ENCODE data around the gene ZMYND12.
A peak's percentile ranks its signal among the peaks of the same experiment; 100 is the strongest.
"Not testable (repeated sequence)": the region's sequence is repeated elsewhere in the genome, so short reads cannot be mapped to it uniquely, and the experiment has no call there.

ZMYND12 gene

GRCh38 chr1:42456010-42456753 is at the start of gene ZMYND12, which contains the start of gene PPCS:
Gene ZMYND12, minus strand, starts transcription at chr1:42456022. Its CDS starts 25 bp downstream, at chr1:42455997.
Gene PPCS, plus strand, starts transcription at chr1:42456543. Its CDS starts 23 bp downstream, at chr1:42456566.
- peak; percentile 84 to 89 for DNase-seq

GRCh38 chr1:42504535-42505128 is 48.8 kb upstream of the ZMYND12 start:
- no peak for DNase-seq

- not testable (repeated sequence) for DNase-seq
These were observed 46.2 kb upstream of the ZMYND12 start for GRCh38 chr1:42502031-42502430.

GRCh38 chr1:42490237-42490636 is 34.4 kb upstream of the ZMYND12 start:
- DNase-seq = no peak

GRCh38 chr1:42484382-42484781 is 28.6 kb upstream of the ZMYND12 start:
- no peak for DNase-seq

GRCh38 chr1:42482635-42483153 is 26.9 kb upstream of the ZMYND12 start:
- no peak for DNase-seq

GRCh38 chr1:42480921-42481320 is 25.1 kb upstream of the ZMYND12 start:
- DNase-seq = no peak

- peak; percentile 49 to 68 for DNase-seq
These were observed 23.8 kb upstream of the ZMYND12 start for GRCh38 chr1:42479621-42480020.

- no peak for DNase-seq
These were observed 22.0 kb upstream of the ZMYND12 start for GRCh38 chr1:42477775-42478174.

GRCh38 chr1:42477354-42477753 is 21.5 kb upstream of the ZMYND12 start:
- DNase-seq = not testable (repeated sequence)

- no peak for DNase-seq
These were observed 20.8 kb upstream of the ZMYND12 start for GRCh38 chr1:42476605-42477004.

GRCh38 chr1:42469727-42470126 is 13.9 kb upstream of the ZMYND12 start:
- DNase-seq = no peak

GRCh38 chr1:42466030-42466429 is 10.2 kb upstream of the ZMYND12 start:
- DNase-seq = no peak

GRCh38 chr1:42463921-42464320 is 8.1 kb upstream of the ZMYND12 start:
- no peak for DNase-seq

GRCh38 chr1:42462828-42463763 is 7.3 kb upstream of the ZMYND12 start, which contains the start of gene CCDC30:
Gene CCDC30, plus strand, starts transcription at chr1:42463286. Its CDS starts 17,266 bp downstream, at chr1:42480552.
- peak; percentile 95 to 97 for DNase-seq

- DNase-seq = no peak
These were observed 5.4 kb upstream of the ZMYND12 start for GRCh38 chr1:42461196-42461595.

- DNase-seq = peak; percentile 54 to 56
These were observed 900 bp upstream of the ZMYND12 start for GRCh38 chr1:42456754-42457089.

GRCh38 chr1:42454403-42454802 is 1.4 kb downstream of the ZMYND12 start:
- no peak for DNase-seq

GRCh38 chr1:42453386-42453785 is 2.4 kb downstream of the ZMYND12 start:
- DNase-seq = no peak

GRCh38 chr1:42450061-42450460 is 5.8 kb downstream of the ZMYND12 start:
- DNase-seq = no peak

- no peak for DNase-seq
These were observed 6.6 kb downstream of the ZMYND12 start for GRCh38 chr1:42449256-42449655.

GRCh38 chr1:42442662-42443061 is 13.2 kb downstream of the ZMYND12 start:
- DNase-seq = peak; percentile 65 to 70

- no peak for DNase-seq
These were observed 15.9 kb downstream of the ZMYND12 start for GRCh38 chr1:42439940-42440339.

All from inflammatory macrophage treated with lipopolysaccharide for 1 hour (primary cell).